PC-3 (cell line): Measurements from ENCODE around the gene OCA2.

Experiments used
- CTCF ChIP-seq: fragments of 300-600 bp; sonication (generic); conservative IDR thresholded peaks from 2 replicates; pipeline ENCODE4 v1.5.1; 2017; ENCODE audit warnings: antibody characterized with exemption, low read depth, mild to moderate bottlenecking, low read length
- EZH2 ChIP-seq: fragments of 300-600 bp; sonication (generic); IDR thresholded peaks from one replicate; pipeline ENCODE4 v1.6.1; 2017; ENCODE audit warnings: antibody characterized with exemption, mild to moderate bottlenecking, low read length; ENCODE audit not compliant: unreplicated experiment
- EZH2phosphoT487 ChIP-seq: fragments of 300-600 bp; sonication (generic); IDR thresholded peaks from 2 replicates; pipeline ENCODE4 v1.6.1; 2018; ENCODE audit warnings: mild to moderate bottlenecking, antibody characterized with exemption, low read length, borderline replicate concordance

- TF ChIP-seq CTCF = no peak; the same call in 1 of the 2 replicates
- TF ChIP-seq EZH2 = no peak
- TF ChIP-seq EZH2phosphoT487 = no peak
Measured at GRCh38 chr15:27912283-27912682, 186.8 kb downstream of the OCA2 start.
